HPDE6-E6E7 (cell line): Measurements from ENCODE around the gene RAB11A.
"Not testable (repeated sequence)": the region's sequence is repeated elsewhere in the genome, so short reads cannot be mapped to it uniquely, and the experiment has no call there.

ENCODE experiments used
- DNase-seq: peaks from one replicate; pipeline ENCODE4 v3.0.0; 2011; ENCODE audit warnings: missing footprints; ENCODE audit errors: extremely low spot score

RAB11A gene

DNA sequence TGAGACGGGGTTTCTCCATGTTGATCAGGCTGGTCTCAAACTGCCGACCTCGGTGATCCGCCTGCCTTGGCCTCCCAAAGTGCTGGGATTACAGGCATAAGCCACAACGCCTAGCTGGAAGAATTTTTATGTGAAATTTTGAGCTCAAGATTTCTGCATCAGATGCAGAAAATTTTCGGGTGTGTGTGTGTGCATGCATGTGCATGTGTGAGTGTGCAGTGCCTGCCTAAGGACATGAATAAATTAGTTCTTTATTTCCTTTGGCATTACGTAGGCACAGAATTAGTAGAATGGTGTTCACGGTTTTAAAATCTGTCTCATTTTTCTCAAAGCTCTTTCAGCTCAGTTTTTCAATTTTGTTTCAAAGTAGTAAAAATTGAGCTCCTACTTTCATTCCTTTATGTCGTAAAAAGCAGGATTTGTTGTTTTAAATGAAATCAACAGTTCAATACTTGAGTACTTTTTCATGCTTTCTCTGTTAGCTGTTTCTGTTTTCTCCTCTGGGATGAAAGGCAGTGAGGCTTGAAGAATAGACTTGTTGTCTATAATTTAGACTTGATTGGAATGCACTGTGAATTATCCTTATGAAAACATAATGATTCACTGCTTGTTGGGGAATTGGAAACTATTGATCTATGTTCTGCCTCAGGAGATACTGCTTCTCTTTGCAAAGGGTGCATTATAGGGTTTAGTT lies 23.3 kb upstream of the RAB11A start:
- no peak for DNase-seq

DNA sequence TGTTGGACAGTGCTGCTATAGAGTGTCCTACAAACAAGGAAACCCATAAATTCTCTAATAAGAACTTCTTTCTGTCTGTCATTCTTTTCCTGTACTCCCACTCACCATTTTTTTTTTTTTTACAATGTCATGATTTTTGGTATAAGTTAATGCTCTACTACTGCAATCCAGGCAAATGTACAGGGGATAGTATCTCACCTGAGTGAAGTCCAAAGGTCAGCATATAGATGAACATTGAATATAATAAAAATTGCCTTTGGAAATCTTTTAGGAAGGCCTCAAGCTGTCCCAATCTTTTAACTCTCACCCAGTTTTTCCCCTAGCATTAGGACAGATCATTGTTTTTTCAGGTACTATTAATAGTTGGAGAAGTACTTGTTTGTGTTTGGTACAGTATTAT lies 21.3 kb upstream of the RAB11A start:
- DNase-seq, result no peak

DNA sequence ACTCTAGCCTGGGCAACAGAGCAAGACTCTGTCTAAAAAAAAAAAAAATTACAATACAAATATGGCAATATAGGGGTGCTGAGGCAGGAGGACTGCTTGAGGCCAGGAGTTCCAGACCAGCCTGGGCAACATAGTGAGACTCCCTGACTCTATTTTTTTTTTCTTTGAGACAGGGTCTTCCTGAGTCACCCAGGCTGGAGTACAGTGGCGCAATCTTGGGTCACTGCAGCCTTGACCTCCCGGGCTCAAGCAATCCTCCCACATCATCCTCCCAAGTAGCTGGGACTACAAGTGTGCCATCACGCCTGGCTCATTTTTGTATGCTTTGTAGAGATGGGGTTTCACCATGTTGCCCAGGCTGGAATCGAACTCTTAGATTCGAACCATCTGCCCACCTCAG lies 17.3 kb upstream of the RAB11A start:
- no peak for DNase-seq

DNA sequence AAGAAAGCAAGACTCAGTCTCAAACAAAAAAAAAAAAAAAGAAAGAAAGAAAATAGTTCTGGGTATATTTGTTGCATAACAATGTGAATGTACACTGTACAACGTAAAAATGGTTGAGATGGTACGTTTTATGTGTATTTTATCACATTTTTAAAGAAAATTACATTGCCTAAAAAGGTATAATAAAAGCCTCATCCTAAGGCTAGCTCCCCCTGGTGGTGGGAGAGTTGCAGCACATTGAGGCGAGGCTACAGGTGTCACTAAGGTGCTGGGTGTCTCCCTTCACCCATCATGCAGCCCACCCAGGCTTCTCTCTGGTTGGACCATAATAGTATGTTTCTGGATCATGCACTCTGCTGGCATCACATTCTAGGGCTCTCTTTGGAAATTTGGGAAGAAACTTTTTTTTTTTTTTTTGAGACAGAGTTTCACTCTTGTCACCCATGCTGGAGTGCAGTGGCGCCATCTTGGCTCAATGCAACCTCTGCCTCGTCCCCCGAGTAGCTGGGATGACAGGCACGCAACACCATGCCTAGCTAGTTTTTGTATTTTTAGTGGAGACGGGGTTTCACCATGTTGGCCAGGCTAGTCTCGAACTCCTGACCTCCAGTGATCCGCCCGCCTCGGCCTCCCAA lies 12.4 kb upstream of the RAB11A start:
- peak; percentile 34 for DNase-seq

DNA sequence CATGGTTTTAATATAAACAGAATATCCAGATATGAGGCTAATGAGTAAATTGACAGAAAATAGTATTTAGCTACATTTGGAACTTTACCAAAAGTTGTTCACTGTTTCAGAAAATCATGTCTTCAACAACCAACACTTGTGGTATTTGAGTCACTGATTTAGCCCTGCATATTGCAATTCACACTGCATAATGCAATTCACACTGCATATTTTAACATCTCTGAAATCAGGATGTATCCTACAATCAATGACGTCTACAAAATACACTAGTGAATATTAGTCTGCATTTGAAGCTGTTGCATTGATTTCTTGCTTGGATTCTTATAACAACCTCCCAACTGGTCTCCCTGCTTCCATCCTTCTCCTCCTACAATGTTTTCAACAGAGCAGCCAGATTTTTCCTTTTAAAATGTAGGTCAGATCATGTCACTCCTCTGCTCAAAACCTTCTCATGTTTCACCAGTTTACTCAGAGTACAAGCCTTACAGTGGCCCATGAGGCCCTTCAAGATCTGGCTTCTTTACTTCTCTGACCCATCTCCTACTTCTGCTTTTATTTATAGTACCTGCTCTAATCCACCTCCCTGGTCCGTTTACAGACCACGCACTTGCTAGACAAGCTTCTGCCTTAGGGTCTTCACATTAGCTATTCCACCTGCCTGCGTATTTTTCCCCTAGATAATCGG lies 11.4 kb upstream of the RAB11A start:
- DNase-seq, result no peak

DNA sequence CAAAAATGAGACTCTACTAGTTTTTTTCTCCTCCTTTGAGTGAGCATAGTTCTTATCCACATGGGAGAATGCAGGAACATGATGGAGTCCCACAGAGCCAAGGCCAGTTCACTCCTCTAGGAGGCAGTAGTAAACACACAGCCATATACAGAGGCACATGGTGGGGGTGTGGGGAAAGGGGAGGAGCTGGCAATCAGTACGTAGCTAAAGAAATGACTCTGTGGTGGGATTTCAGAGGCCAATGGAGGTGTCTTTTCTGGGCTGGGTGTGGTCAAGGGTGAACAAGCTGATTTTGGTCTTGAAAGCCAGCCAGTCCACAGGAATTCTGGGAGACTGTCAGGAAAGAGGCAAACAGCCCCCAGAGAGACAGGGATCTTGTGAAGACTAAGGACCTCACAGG lies 6.6 kb upstream of the RAB11A start:
- no peak for DNase-seq

DNA sequence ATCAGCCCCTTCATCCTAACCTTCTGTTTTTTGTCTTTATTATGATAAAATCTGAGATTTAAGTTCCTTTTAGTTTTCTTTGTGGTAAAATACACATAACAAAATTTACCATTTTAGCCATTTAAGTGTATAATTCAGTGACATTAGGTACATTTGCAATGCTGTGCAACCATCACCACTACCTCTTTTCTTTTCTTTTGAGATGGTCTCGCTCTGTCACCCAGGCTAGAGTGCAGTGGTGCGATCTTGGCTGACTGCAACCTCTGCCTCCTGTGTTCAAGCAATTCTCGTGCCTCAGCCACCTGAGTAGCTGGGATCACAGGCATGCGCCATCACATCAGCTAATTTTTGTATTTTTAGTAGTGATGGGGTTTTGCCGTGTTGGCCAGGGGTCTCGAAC lies 6.2 kb upstream of the RAB11A start:
- no peak for DNase-seq

DNA sequence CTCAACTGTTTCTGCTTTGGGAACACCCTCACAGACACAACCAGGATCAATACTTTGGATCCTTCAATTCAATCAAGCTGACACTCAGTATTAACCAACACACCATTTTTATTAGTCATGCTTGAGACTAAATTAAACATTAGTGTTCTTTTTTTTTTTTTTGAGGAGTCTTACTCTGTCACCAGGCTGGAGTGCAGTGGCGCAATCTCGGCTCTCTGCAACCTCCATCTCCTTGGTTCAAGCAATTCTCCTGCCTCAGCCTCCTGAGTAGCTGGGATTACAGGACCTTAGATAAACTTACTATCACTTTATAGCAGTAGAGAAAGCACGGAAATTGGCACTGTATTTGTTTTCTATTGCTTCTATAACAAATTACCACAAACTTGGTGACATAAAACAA lies 2.0 kb upstream of the RAB11A start:
- DNase-seq, result no peak

DNA sequence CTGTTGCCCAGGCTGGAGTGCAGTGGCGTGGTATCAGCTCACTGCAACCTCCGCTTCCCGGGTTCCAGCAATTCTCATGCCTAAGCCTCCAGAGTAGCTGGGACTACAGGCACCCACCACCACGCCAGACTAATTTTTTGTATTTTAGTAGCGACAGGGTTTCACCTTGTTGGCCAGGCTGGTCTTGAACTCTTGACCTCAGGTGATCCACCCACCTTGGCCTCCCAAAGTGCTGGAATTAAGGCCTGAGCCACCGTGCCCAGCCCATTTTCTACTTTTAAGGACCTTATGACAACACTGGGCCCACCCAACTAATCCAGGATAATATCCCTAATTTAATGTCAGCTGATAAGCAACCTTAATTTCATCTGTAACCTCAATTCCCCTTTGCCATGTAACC lies 1.4 kb upstream of the RAB11A start:
- DNase-seq, result not testable (repeated sequence)

DNA sequence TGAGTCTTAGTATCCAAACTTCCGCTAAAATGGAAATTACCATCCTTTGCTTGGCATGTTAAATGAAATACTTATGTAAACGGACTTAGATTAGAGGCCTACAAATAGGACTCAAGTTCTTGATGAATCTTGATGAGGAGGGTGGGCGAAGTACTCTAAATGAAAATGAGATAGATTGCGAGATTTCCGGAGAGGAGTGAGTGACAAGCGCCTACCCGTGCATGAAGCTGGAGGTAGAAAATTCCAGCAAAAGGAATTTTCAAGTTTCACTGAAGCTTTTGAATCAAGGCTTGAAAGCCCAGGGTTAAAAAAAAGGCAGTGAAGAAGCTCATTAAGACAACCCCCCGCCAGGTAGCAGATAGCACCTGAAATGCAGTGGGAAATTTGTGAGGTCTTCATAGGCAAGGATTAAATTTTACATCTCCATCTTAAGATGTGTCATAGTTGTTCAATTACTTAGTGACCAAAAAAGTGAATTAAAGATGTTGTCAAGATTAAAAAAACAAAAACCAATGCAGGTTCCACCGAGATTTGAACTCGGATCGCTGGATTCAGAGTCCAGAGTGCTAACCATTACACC lies 655 bp upstream of the RAB11A start:
- no peak for DNase-seq

DNA sequence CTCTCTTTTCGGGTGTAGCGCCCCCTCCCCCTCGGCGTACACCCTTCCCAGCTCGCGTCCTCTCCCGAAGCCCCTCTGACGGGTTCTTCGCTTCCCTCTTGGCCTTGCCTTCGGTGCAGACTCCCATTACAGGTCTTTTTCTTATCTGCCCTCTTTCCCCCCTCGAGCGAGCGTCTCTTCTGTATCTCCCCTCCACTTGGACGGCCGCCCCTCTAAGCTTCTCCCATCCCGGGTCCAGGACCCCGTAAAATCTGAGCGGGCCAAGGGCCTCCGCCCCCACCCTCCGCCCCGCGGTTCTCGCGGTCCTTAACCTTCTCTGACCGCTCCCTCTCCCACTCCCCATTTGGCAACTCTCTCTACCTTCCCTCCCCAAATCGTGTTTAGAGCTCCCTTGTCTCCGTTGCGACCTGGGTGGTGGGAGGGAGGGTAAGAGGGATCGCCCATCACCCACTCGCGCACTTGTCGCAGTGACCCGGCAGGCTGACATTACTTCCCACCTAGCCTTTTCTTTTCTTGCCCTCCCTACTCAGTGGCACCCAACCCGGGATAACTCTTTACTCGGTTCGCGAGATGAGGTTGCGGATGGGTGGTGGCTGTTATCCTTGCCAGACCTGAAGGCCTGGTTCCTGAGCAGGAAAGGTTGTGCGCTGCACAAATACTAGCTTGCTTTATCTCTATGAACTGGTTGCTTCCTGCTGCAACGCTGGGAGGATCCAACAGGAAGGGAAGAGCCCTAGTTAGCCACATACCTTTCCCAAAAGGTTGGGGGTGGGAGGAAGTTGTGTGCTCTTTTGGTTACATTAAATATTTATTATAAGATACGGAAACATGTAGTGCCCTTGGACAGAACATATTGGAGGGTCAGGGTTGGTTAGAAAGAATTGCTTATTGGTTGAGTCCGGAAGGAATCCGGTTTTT lies 922 bp downstream of the RAB11A start:
- DNase-seq, result peak; percentile 26

DNA sequence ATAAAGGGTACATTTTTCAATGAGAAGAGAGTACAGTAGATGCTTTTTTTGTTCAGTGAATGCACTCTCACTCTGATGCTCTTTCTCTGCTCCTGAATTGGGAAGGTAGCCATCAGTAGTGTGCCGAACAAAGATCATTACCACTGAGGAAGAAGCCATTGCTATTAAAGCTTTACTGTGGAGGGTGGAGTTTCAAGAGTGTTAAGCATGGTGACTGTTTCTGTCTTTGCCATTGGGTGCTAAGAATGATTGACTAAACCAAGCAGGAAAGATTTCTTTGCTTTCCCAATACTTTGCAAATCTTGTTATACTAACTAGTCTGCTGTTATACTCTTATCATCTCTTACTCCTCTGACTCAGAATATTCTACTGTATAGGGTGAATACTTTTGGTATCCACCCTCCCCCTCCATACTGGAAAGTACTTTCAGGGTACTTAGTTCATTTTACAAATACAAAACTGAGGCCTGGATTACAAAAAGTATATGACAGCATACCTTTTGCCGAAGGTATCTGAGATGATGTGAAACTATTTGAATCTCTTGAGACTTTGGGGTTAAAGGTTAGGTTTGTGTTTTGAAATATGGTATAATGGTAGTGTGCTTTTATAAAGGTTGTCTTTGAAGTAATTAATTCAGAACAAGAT lies 1.7 kb downstream of the RAB11A start:
- peak; percentile 60 for DNase-seq

DNA sequence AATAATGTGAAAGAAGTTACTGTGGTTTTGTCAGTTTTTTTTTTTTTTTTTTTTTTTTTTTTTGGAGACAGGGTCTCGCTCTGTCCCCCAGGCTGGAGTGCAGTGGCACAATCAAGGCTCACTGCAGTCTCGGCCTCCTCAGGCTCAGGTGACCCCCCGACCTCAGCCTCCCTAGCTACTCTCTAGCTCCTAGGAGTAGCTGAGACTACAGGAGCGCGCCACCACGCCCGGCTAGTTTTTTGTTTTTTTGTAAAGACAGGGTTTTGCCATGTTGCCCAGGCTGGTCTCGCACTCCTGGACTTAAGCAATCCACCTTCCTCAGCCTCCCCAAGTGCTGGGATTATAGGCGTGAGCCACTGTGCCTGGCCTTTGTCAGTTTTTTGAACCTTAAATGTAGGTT lies 2.6 kb downstream of the RAB11A start:
- not testable (repeated sequence) for DNase-seq

DNA sequence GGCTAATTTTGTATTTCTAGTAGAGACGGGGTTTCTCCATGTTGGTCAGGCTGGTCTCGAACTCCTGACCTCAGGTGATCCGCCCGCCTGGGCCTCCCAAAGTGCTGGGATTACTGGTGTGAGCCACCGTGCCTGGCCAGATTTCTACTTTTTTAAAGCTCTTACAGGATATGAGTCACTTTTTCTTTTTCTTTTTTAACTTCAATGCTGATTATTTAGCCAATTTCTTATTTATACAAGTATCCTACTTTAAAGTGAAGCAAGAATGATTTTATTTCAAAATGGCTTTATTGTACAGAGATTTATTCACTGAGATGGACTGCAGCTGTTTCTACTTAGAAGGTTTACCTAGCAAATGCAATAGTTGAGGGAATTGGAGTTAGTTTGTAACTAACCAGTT lies 3.3 kb downstream of the RAB11A start:
- DNase-seq, result not testable (repeated sequence)

DNA sequence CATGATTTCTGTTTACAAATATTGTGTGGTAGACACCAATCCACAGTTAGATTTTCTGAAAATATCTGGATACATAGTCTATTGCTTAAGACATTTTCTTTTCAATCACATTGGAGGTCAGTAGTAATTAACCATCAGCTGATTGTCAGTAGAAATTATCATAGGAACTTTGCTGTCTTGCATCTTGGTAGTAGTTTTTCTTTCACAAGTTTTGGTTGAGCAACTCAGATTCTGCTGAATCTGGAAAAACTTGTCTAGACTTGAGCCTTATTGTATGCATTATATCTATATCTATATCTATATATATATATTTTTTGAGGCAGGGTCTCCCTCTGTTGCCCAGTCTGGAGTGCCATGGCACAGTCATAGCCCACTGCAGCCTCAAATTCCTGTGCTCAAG lies 4.0 kb downstream of the RAB11A start:
- DNase-seq, result no peak

DNA sequence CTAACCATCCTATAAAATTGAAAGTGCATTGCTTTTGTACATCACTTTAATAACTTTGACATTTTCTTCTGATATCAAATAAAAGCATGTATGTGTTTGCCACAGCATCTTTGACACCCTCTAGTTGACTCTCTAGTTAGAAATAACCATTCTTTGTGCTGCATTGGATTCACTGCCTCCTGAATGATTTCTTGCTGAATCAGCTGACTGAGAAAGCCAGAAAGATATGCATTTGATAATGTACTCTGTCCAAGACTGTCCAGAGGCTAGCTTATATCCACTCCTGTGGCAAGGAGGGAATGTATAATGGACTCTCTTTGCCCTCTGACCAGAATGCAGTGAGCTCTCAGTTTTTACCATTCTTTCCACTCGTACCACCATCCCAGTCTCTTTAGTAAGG lies 6.2 kb downstream of the RAB11A start:
- DNase-seq, result no peak

DNA sequence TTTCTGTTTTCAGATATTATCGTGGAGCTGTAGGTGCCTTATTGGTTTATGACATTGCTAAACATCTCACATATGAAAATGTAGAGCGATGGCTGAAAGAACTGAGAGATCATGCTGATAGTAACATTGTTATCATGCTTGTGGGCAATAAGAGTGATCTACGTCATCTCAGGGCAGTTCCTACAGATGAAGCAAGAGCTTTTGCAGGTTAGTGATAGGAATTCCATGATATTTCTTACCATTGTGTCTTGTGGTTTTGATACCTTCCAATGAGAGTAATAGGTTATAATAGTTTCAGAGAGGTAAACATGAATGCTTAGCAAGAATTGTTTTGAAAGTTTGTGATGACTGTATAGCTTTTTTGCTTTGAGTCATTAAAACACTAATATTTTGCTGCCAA lies 8.5 kb downstream of the RAB11A start:
- no peak for DNase-seq

DNA sequence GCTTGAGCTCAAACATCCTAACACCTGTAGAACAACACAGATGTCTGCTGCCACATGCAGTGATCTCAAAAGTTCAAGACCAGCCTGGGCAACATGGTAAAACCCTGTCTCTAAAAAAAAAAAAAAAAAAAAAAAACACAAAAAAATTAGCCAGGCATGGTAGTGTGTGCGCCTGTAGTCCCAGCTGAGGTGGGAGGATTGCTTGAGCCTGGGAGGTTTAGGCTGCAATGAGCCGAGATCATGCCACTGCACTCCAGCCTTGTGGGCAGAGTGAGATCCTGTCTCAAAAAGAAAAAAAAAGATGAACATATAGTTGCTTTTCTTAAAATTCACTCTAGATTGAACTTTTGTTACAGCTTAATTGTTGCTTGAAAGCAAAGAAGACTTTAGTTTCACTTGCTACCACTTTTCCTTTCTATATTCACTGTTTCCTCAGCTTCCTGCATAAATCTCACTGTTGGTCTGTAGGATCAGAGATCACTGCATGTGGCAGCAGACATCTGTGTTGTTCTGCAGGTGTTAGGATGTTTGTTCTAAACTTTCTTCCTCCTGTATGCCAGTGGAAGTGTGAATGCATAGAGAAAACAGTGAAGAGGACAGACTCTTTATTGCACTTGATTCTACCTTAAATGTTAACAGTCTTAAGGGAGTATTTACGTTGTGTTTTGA lies 12.6 kb downstream of the RAB11A start:
- no peak for DNase-seq

DNA sequence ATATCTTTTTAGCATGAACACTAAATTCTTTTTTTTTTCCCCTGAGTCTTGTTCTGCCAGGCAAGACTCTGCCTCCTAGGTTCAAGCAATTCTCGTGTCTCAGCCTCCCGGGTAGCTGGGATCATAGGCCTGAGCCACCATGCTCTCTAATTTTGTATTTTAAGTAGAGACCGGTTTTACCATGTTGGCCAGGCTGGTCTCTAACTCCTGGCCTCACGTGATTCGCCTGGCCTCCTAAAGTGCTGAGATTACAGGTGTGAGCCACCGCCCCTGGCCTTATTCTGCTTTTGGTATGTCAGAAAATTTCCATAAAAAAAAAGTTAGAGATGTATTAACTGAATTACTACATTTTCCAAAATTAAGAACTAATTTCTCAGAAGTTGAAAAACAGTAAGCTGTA lies 14.3 kb downstream of the RAB11A start:
- no peak for DNase-seq

DNA sequence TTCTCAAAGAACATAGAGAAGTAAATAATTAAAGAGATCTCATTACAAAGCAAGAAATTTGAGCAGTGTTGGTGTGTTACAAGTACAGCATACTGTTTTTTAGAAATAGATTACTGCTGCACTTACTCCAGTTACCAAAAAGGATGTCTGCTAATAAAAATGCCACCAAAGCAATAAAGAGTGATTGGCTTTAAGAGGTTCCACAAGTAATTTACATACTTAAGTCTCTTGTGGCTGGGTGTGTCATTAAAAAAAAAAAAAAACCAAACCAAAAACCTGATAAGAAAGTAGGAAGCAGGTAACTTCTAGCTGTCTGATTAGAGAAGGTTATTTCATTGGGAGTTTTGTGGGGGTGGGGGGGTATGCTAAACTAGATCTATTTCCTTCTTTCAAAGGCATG lies 15.2 kb downstream of the RAB11A start:
- DNase-seq, result no peak
